Activated naive CD4-positive, alpha-beta T cell treated with anti-CD3 and anti-CD28 coated beads, Interleukin-2, amount 10 ng/mL, durations not matched to agents 5 hours and 36 hours (primary cell): ENCODE results near the gene RHOXF1. TPM values are rescaled to one million over a fixed set of nuclear protein-coding genes. Genes with fewer than 3 reads are reported as not detected.

Experiments used
- total RNA-seq, 2 experiments: library from RNA; stranded (reverse); gene quantifications; one replicate each; pipeline ENCODE4 v1.2.3, GENCODE V29; 2021

RHOXF1 gene
- total RNA-seq = under 1 TPM; 0.53 to 0.55 TPM

GRCh38 chrX:120115438-120115963 lies at the start of gene RHOXF1:
Gene RHOXF1 (minus strand): TSS chrX:120115913. CDS start chrX:120115862, 51 bp downstream.

GRCh38 chrX:120158313-120158712 lies 42.6 kb upstream of the RHOXF1 start, which contains the start of gene RHOXF2:
Gene RHOXF2 (plus strand): TSS chrX:120158613. CDS start chrX:120158751, 138 bp downstream.

GRCh38 chrX:120077590-120077989 lies 38.1 kb downstream of the RHOXF1 start, which contains the start of gene RHOXF2B:
Gene RHOXF2B (minus strand): TSS chrX:120077690. CDS start chrX:120077552, 138 bp downstream.

Other genes with a start within 250 kb of the RHOXF1 start
- 10 to 100 TPM; 34.5 to 35.8 TPM for gene RNF113A, start 244.2 kb downstream of the RHOXF1 start, total RNA-seq
- gene NDUFA1, start 244.1 kb downstream of the RHOXF1 start, total RNA-seq = 100 to 1,000 TPM in 1 of 2 experiments, 10 to 100 TPM in 1; 96.6 to 103 TPM
- not detected for gene AKAP14, start 220.0 kb downstream of the RHOXF1 start, total RNA-seq
- gene NKAP, start 172.2 kb downstream of the RHOXF1 start, total RNA-seq = 1 to 10 TPM; 8.9 to 9.1 TPM
- gene RHOXF2B, start 38.2 kb downstream of the RHOXF1 start, total RNA-seq = not detected
- gene RHOXF2, start 42.7 kb upstream of the RHOXF1 start, total RNA-seq = not detected
- gene ZBTB33, start 134.9 kb upstream of the RHOXF1 start, total RNA-seq = 10 to 100 TPM; 18.2 to 18.3 TPM
- not detected for gene TMEM255A, start 195.5 kb upstream of the RHOXF1 start, total RNA-seq
- not detected for gene ATP1B4, start 246.2 kb upstream of the RHOXF1 start, total RNA-seq